Endothelial cell of umbilical vein (primary cell): ENCODE measurements around the gene USP34. TPM values are rescaled to one million over a fixed set of nuclear protein-coding genes. Genes with fewer than 3 reads are reported as not detected.

Experiments
- BruUV-seq: library from RNA; stranded (reverse); fragments of 400-500 nt; replicated peaks from 2 replicates; lab custom pipeline; 2021; lab: Mats Ljungman, UMichigan
- CTCF ChIA-PET: fragments of 300-600, 350-600 bp; sonication (Branson Sonifier 250); formaldehyde crosslinking; loops from one replicate; lab custom pipeline; 2021; ENCODE audit warnings: antibody characterized with exemption, inconsistent platforms; lab: Charles Lee
- POLR2A ChIA-PET: fragments of 300-600, 350-600 bp; sonication (Branson Sonifier 250); formaldehyde crosslinking; loops from one replicate; lab custom pipeline; 2021; ENCODE audit warnings: antibody characterized with exemption, inconsistent platforms; lab: Charles Lee
- DNase-seq: peaks from one replicate; pipeline ENCODE4 v3.0.0-alpha.2; 2011; ENCODE audit warnings: low read depth, low spot score
- FAIRE-seq: peaks from 2 replicates; lab custom pipeline; 2011; peaks lifted over from hg19 to GRCh38; lab: Jason Lieb, UNC
- H2AFZ ChIP-seq: 2 replicates; pipeline ENCODE4 v1.6.0; 2012; ENCODE audit warnings: low read depth, low read length, control low read depth, inconsistent platforms
- H3K27ac ChIP-seq: 2 replicates; pipeline ENCODE4 v1.5.1; 2011; ENCODE audit warnings: low read depth, mild to moderate bottlenecking, control low read depth, low read length, moderate library complexity; ENCODE audit not compliant: insufficient read depth
- H3K27me3 ChIP-seq, 2 experiments: 2 replicates each; pipeline versions ENCODE4 v1.6.0 to v1.6.1; 2011; ENCODE audit warnings: low read length in 2 of 2, mixed read lengths in 1 of 2; ENCODE audit not compliant: control insufficient read depth in 2 of 2, insufficient read depth in 2 of 2
- H3K36me3 ChIP-seq, 2 experiments: 2 replicates in 1 of 2; 3 replicates in 1 of 2; pipeline ENCODE4 v1.5.1; 2011; ENCODE audit warnings: low read length in 2 of 2, mild to moderate bottlenecking in 1 of 2, moderate library complexity in 1 of 2; ENCODE audit not compliant: control insufficient read depth in 2 of 2, insufficient read depth in 2 of 2; ENCODE audit errors: extremely low read depth in 1 of 2
- H3K4me1 ChIP-seq: 3 replicates; pipeline ENCODE4 v1.5.1; 2011; ENCODE audit warnings: mild to moderate bottlenecking, low read length; ENCODE audit not compliant: control insufficient read depth, insufficient read depth; ENCODE audit errors: extremely low read depth
- H3K4me2 ChIP-seq: 2 replicates; pipeline ENCODE4 v1.6.1; 2011; ENCODE audit warnings: low read length, control low read depth, mixed read lengths; ENCODE audit not compliant: insufficient read depth
- H3K4me3 ChIP-seq, 3 experiments: fragments of 200-600 bp in 1 of 3; sonication (generic), shearing (Covaris generic) in 1 of 3; replicated peaks in 1 of 3; 2 replicates each; pipeline ENCODE4 v1.5.1; 2011 to 2016; ENCODE audit warnings: control low read depth in 3 of 3, low read length in 3 of 3, mild to moderate bottlenecking in 2 of 3, inconsistent platforms in 1 of 3, low read depth in 1 of 3, moderate library complexity in 1 of 3; ENCODE audit not compliant: insufficient read depth in 1 of 3
- H3K79me2 ChIP-seq: 2 replicates; pipeline ENCODE4 v1.6.0; 2012; ENCODE audit warnings: low read length, inconsistent platforms; ENCODE audit not compliant: control insufficient read depth, insufficient read depth
- H3K9ac ChIP-seq: replicated peaks from 2 replicates; pipeline ENCODE3; 2011; ENCODE audit warnings: low read length, control low read depth; ENCODE audit not compliant: insufficient read depth; ENCODE audit errors: extremely low read depth
- H3K9me1 ChIP-seq: replicated peaks from 3 replicates; pipeline ENCODE4 v1.6.0; 2011; ENCODE audit warnings: mild to moderate bottlenecking, low read length; ENCODE audit not compliant: control insufficient read depth, insufficient read depth; ENCODE audit errors: extremely low read depth
- H3K9me3 ChIP-seq: replicated peaks from 2 replicates; pipeline ENCODE4 v1.5.1; 2012; ENCODE audit warnings: low read length, inconsistent platforms; ENCODE audit not compliant: control insufficient read depth, insufficient read depth
- H4K20me1 ChIP-seq: replicated peaks from 2 replicates; pipeline ENCODE3; 2011; ENCODE audit warnings: mild to moderate bottlenecking, low read length; ENCODE audit not compliant: control insufficient read depth, insufficient read depth; ENCODE audit errors: extremely low read depth
- EZH2 ChIP-seq: IDR thresholded peaks from 2 replicates; pipeline ENCODE4 v1.6.1; 2012; ENCODE audit warnings: borderline replicate concordance, low read depth, mild to moderate bottlenecking, moderate library complexity, low read length, inconsistent platforms; ENCODE audit not compliant: severe bottlenecking
- FOS ChIP-seq: IDR thresholded peaks from 2 replicates; pipeline ENCODE4 v1.6.1; 2011; ENCODE audit warnings: mild to moderate bottlenecking, low read length, moderate library complexity, borderline replicate concordance; ENCODE audit not compliant: insufficient read depth
- GATA2 ChIP-seq: IDR thresholded peaks from 2 replicates; pipeline ENCODE4 v1.7.0; 2011; ENCODE audit warnings: low read depth, mild to moderate bottlenecking, moderate library complexity, mixed read lengths, low read length; ENCODE audit not compliant: insufficient read length, insufficient read depth
- JUN ChIP-seq: IDR thresholded peaks from 2 replicates; pipeline ENCODE4 v1.6.1; 2011; ENCODE audit warnings: borderline replicate concordance, low read depth; ENCODE audit not compliant: insufficient read length, insufficient read depth
- MYC ChIP-seq: IDR thresholded peaks from one replicate; pipeline ENCODE4 v1.6.1; 2011; ENCODE audit warnings: mild to moderate bottlenecking, low read depth, low read length
- POLR2A ChIP-seq: IDR thresholded peaks from 2 replicates; pipeline ENCODE4 v1.6.1; 2012; ENCODE audit warnings: low read depth, mild to moderate bottlenecking, control low read depth, low read length
- POLR2AphosphoS5 ChIP-seq: IDR thresholded peaks from 2 replicates; pipeline ENCODE4 v1.6.1; 2012; ENCODE audit warnings: low read depth, mild to moderate bottlenecking, control low read depth, low read length, moderate library complexity; ENCODE audit not compliant: insufficient read depth
- dilution Hi-C: fragments of 300-500 bp; cut with MboI; formaldehyde crosslinking; loops from one replicate; pipeline ENCODE4 v1.15.0; 2019; ENCODE audit warnings: low sequenced_read_pairs; ENCODE audit not compliant: extremely low pct_ligation_motif_present
- intact Hi-C: fragments of 100-400 bp; cut with micrococcal nuclease; formaldehyde crosslinking; loops from one replicate; pipeline ENCODE4 v1.10.0; 2022
- polyA plus RNA-seq, 4 experiments: library from polyadenylated mRNA; depleted of rRNA in 3 of 4; stranded (reverse) in 3 of 4; unstranded in 1 of 4; fragments of >200 nt; gene quantifications; 2 replicates each; pipeline versions ENCODE4 v1.2.1 to v1.2.3, GENCODE V29; 2011 to 2012; ENCODE audit warnings: missing spikeins in 1 of 4
- total RNA-seq: library from RNA; stranded (reverse); gene quantifications from 2 replicates; pipeline ENCODE4 v1.2.3, GENCODE V29; 2021
- TF ChIP-seq, protein P1 (sequence below), 2 donors: IDR thresholded peaks; 1 replicate in 1 of 2; 2 replicates in 1 of 2; pipeline ENCODE4 v1.5.1; 2011; ENCODE audit warnings: low read length in 2 of 2, mild to moderate bottlenecking in 2 of 2, moderate library complexity in 2 of 2, control low read depth in 1 of 2, inconsistent platforms in 1 of 2, low read depth in 1 of 2; ENCODE audit not compliant: insufficient read depth in 1 of 2; ENCODE audit errors: extremely low read depth in 1 of 2
- TF ChIP-seq, protein P2 (sequence below): IDR thresholded peaks from 2 replicates; pipeline ENCODE4 v1.6.1; 2011; ENCODE audit not compliant: insufficient read depth, insufficient read length

USP34 gene
- total and polyA plus RNA-seq, 2 donors (not counting 3 experiments of a cell fraction or from before 2014, with no cell fraction given) = 46.3 to 96.9 TPM

DNA sequence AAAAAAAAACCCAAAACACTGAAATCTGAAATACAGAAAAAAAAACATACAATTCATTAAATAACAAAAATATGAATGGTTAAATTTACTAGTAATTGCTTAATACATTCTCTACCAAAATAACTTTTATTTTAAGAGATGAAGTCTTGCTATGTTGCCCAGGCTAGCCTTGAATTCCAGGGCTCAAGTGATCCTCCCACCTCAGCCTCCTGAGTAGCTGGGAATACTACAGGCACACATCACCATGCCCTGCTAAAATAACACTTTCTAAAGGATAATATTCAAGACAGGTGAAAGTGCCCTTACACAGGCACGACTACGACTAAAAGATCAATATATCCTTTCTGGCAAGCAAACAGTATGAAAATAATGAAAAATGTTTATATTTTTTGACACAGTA lies 9.5 kb downstream of the USP34 start:
- FAIRE-seq (no peak), DNase-seq (no peak)
- Histone ChIP-seq H3K79me2 (peaks cover 97% of the 10 kb centered on the region), H3K27ac (no peak overlapping the region), H2AFZ (no peak overlapping the region), H3K9me3 (no peaks in the 10 kb centered on the region), H3K4me2 (no peak overlapping the region), H3K4me1 (peaks cover 13% of the 10 kb centered on the region), H3K9me1 (no peaks in the 10 kb centered on the region), H3K4me3 (no peak overlapping the region), H3K9ac (no peak overlapping the region), H4K20me1 (peaks cover 4% of the 10 kb centered on the region), H3K27me3 (no peaks in the 10 kb centered on the region), H3K36me3 (no peaks in the 10 kb centered on the region)
- POLR2A ChIA-PET = interaction anchor here (0.7 kb wide), 1 partner anchor 33 kb away, joined by 5 read pairs; no protein-coding TSS in a partner anchor
- no TSS peak for BruUV-seq
- intact Hi-C loops (no loop called here), dilution Hi-C loops (no loop called here)
- TF ChIP-seq MYC (no peak), POLR2A (no peak), JUN (no peak), POLR2AphosphoS5 (no peak), EZH2 (no peak), FOS (no peak), GATA2 (no peak)
- TF ChIP-seq, protein P1, sequence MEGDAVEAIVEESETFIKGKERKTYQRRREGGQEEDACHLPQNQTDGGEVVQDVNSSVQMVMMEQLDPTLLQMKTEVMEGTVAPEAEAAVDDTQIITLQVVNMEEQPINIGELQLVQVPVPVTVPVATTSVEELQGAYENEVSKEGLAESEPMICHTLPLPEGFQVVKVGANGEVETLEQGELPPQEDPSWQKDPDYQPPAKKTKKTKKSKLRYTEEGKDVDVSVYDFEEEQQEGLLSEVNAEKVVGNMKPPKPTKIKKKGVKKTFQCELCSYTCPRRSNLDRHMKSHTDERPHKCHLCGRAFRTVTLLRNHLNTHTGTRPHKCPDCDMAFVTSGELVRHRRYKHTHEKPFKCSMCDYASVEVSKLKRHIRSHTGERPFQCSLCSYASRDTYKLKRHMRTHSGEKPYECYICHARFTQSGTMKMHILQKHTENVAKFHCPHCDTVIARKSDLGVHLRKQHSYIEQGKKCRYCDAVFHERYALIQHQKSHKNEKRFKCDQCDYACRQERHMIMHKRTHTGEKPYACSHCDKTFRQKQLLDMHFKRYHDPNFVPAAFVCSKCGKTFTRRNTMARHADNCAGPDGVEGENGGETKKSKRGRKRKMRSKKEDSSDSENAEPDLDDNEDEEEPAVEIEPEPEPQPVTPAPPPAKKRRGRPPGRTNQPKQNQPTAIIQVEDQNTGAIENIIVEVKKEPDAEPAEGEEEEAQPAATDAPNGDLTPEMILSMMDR (IDR thresholded peaks at IDR 0.05; ENCODE audit: extremely low read depth in 1 of 2, insufficient read depth in 1 of 2, low read depth in 1 of 2, low read length in 2 of 2) = no peak
- TF ChIP-seq, protein P2, sequence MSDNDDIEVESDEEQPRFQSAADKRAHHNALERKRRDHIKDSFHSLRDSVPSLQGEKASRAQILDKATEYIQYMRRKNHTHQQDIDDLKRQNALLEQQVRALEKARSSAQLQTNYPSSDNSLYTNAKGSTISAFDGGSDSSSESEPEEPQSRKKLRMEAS = no peak
- CTCF ChIA-PET = interaction anchor here (1.0 to 1.4 kb wide), 3 partner anchors 15 to 39 kb away, joined by 4 to 5 read pairs (median 4); no protein-coding TSS in a partner anchor
